Right hindlimb (tissue), 1 donor: Measurements from ENCODE around the gene HRH1.
A peak's percentile ranks its signal among the peaks of the same experiment; 100 is the strongest.
"Not testable (repeated sequence)": the region's sequence is repeated elsewhere in the genome, so short reads cannot be mapped to it uniquely, and the experiment has no call there.

Experiments used
- DNase-seq: peaks from one replicate; pipeline ENCODE4 v3.0.0-alpha.2; 2018

The HRH1 gene

GRCh38 chr3:11154036-11154952 lies at the start of gene HRH1:
Gene HRH1 (plus strand): TSS chr3:11154493. CDS start chr3:11259038, 104,545 bp downstream.
- peak; percentile 39 for DNase-seq

- not testable (repeated sequence) for DNase-seq
Observed at GRCh38 chr3:11113316-11113715, 41.0 kb upstream of the HRH1 start.

GRCh38 chr3:11115548-11115947 lies 38.7 kb upstream of the HRH1 start:
- DNase-seq, result no peak

GRCh38 chr3:11116336-11117059 lies 37.8 kb upstream of the HRH1 start:
- no peak for DNase-seq

- DNase-seq, result no peak
Observed at GRCh38 chr3:11117591-11117990, 36.7 kb upstream of the HRH1 start.

- DNase-seq, result no peak
Observed at GRCh38 chr3:11118181-11118682, 36.1 kb upstream of the HRH1 start.

GRCh38 chr3:11120091-11120805 lies 34.0 kb upstream of the HRH1 start:
- peak; percentile 29 for DNase-seq

GRCh38 chr3:11126653-11127052 lies 27.6 kb upstream of the HRH1 start:
- no peak for DNase-seq

GRCh38 chr3:11128682-11129632 lies 25.3 kb upstream of the HRH1 start:
- no peak for DNase-seq

GRCh38 chr3:11130385-11130784 lies 23.9 kb upstream of the HRH1 start:
- no peak for DNase-seq

- DNase-seq, result no peak
Observed at GRCh38 chr3:11131371-11131770, 22.9 kb upstream of the HRH1 start.

- DNase-seq, result not testable (repeated sequence)
Observed at GRCh38 chr3:11131886-11132285, 22.4 kb upstream of the HRH1 start.

GRCh38 chr3:11132861-11133260 lies 21.4 kb upstream of the HRH1 start:
- DNase-seq, result no peak

- no peak for DNase-seq
Observed at GRCh38 chr3:11134794-11135193, 19.5 kb upstream of the HRH1 start.

- DNase-seq, result no peak
Observed at GRCh38 chr3:11136116-11136515, 18.2 kb upstream of the HRH1 start.

- DNase-seq, result peak; percentile 63
Observed at GRCh38 chr3:11136830-11137626, 17.3 kb upstream of the HRH1 start.

GRCh38 chr3:11137627-11137959 lies 16.7 kb upstream of the HRH1 start:
- DNase-seq, result no peak

- DNase-seq, result no peak
Observed at GRCh38 chr3:11138371-11138770, 15.9 kb upstream of the HRH1 start.

- peak; percentile 50 for DNase-seq
Observed at GRCh38 chr3:11140030-11140712, 14.1 kb upstream of the HRH1 start.

GRCh38 chr3:11140713-11141104 lies 13.6 kb upstream of the HRH1 start:
- DNase-seq, result no peak

- no peak for DNase-seq
Observed at GRCh38 chr3:11143476-11143875, 10.8 kb upstream of the HRH1 start.
